Measurements from ENCODE around the gene SMCO4. TPM values are rescaled to one million over a fixed set of nuclear protein-coding genes. Genes with fewer than 3 reads are reported as not detected.

The SMCO4 gene
- total and polyA plus RNA-seq, 2 of the 8 experiments (the other 6 are each of a cell fraction or from before 2014, with no cell fraction given), result 33.2 to 53.9 TPM

DNA sequence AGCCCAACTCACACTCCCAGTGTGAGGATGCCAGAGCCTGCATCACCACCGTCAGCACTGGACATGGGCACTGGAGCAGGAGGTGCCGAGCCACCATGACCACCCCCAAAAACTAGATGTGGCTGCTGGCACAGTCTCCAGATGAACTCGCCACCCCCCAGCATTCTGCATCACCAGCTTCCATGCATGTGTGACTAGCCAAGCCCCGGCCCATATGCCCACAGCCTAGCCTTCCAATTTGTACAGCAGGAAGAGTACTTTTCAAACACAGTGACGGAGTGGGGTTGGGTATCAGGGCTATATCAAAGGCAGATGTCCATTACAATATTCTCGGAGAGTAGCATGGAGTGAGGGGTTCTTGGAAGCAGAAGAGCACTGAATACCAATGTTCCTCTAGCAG, 62.9 kb downstream of the SMCO4 start:
- 87% methylated on average over 5 of the region's 6 CpGs; no CpG with 5 or more reads in 1 of the 2 experiments for WGBS, 2 experiments (ENCODE audit: extremely low coverage in 1 of 2, insufficient coverage in 1 of 2, insufficient read length in 1 of 2, insufficient replicate concordance in 2 of 2, low coverage in 1 of 2, low lambda C conversion rate in 2 of 2, missing lambda C conversion rate in 1 of 2)
- DNase-seq (ENCODE audit: low read depth in 1 of 2, low spot score in 2 of 2) (no peak), FAIRE-seq (no peak)
- Histone ChIP-seq H4K5ac (ENCODE audit: insufficient read length, low read depth, low read length) (no peak overlapping the region), H3K4ac (replicated peaks; ENCODE audit: insufficient read length, low read depth, low read length) (no peak overlapping the region), H3K27ac (ENCODE audit: low read depth, low read length) (no peak overlapping the region), H2BK20ac (ENCODE audit: low read length) (no peak overlapping the region), H3K27me3 (replicated peaks in 1 of 4; ENCODE audit: control insufficient read depth in 3 of 4, extremely low read depth in 1 of 4, insufficient read depth in 3 of 4, low read length in 3 of 4) (no peaks in the 10 kb centered on the region), H2AFZ (ENCODE audit: low read length) (no peak overlapping the region), H2AK5ac (ENCODE audit: low read depth, low read length) (peak overlapping the region; percentile 98; the same call in 1 of the 2 replicates), H3K14ac (ENCODE audit: insufficient read length) (no peak overlapping the region), H3K4me3 (ENCODE audit: extremely low read depth in 1 of 4, insufficient read depth in 2 of 4, low read depth in 3 of 4, low read length in 4 of 4) (no peak overlapping the region), H3K79me2 (ENCODE audit: control insufficient read depth in 1 of 2, insufficient read depth in 2 of 2, low read length in 2 of 2) (no peaks in the 10 kb centered on the region), H3K79me1 (ENCODE audit: low read depth, low read length) (peaks cover under 1% of the 10 kb centered on the region; the same call in 1 of the 2 replicates), H4K8ac (ENCODE audit: extremely low read depth, insufficient read depth, low read length) (no peak overlapping the region), H2BK12ac (ENCODE audit: low read depth, low read length) (peak overlapping the region; percentile 50; the same call in 1 of the 2 replicates), H3K23me2 (ENCODE audit: low read depth, low read length) (no peaks in the 10 kb centered on the region), H3K9ac (replicated peaks in 1 of 4; ENCODE audit: extremely low read depth in 1 of 4, low read depth in 3 of 4, low read length in 3 of 4) (no peak overlapping the region), H3K9me3 (ENCODE audit: insufficient read depth in 2 of 2, low read depth in 1 of 2, low read length in 1 of 2) (peaks cover under 1 to 2% of the 10 kb centered on the region in 2 experiments; a peak in 1 of 4 replicates), H2BK15ac (ENCODE audit: low read length) (peak overlapping the region; percentile 93), H4K20me1 (replicated peaks in 1 of 2; ENCODE audit: control insufficient read depth in 1 of 2, insufficient read depth in 2 of 2, low read length in 2 of 2) (peaks cover 0 to 1% of the 10 kb centered on the region in 2 experiments), H3K4me1 (replicated peaks in 1 of 4; ENCODE audit: control insufficient read depth in 3 of 4, insufficient read depth in 4 of 4, low read length in 3 of 4) (peaks cover 10 to 23% (median 20%) of the 10 kb centered on the region in 4 experiments), H3K4me2 (ENCODE audit: insufficient read depth in 1 of 2, low read depth in 2 of 2, low read length in 2 of 2) (no peak overlapping the region), H3K56ac (replicated peaks; ENCODE audit: insufficient read length, low read depth, low read length) (no peak overlapping the region), H3K18ac (ENCODE audit: extremely low read depth, low read length) (no peak overlapping the region), H2BK5ac (ENCODE audit: low read depth, low read length) (no peak overlapping the region), H3K23ac (ENCODE audit: insufficient read length) (no peak overlapping the region), H3K36me3 (ENCODE audit: control insufficient read depth in 2 of 4, insufficient read depth in 4 of 4, low read length in 3 of 4) (no peaks in the 10 kb centered on the region; a peak in 1 of 8 replicates), H4K91ac (replicated peaks; ENCODE audit: insufficient read length, low read length) (no peak overlapping the region), H2BK120ac (replicated peaks; ENCODE audit: low read depth, low read length) (no peak overlapping the region)
- TF ChIP-seq SIN3A (conservative IDR thresholded peaks at IDR 0.05 in 1 of 2, IDR thresholded peaks at IDR 0.05 in 1 of 2; ENCODE audit: low read depth in 1 of 2, low read length in 2 of 2) (no peak), PHF8 (conservative IDR thresholded peaks at IDR 0.05; ENCODE audit: low read depth, low read length) (no peak), POLR2A (IDR thresholded peaks at IDR 0.05; ENCODE audit: control extremely low read depth in 1 of 2, low read depth in 2 of 2, low read length in 2 of 2) (no peak), CEBPB (IDR thresholded peaks at IDR 0.05; ENCODE audit: low read depth, low read length) (no peak), SP2 (IDR thresholded peaks at IDR 0.05; ENCODE audit: low read length) (no peak), NRF1 (IDR thresholded peaks at IDR 0.05; ENCODE audit: low read depth, low read length) (no peak), SRF (IDR thresholded peaks at IDR 0.05; ENCODE audit: low read depth, low read length) (no peak), NANOG (IDR thresholded peaks at IDR 0.05; ENCODE audit: insufficient read depth, low read depth, low read length, poor library complexity, severe bottlenecking) (no peak), EZH2 (IDR thresholded peaks at IDR 0.05; ENCODE audit: low read depth, low read length, severe bottlenecking) (no peak)
- TF ChIP-seq, protein P1, sequence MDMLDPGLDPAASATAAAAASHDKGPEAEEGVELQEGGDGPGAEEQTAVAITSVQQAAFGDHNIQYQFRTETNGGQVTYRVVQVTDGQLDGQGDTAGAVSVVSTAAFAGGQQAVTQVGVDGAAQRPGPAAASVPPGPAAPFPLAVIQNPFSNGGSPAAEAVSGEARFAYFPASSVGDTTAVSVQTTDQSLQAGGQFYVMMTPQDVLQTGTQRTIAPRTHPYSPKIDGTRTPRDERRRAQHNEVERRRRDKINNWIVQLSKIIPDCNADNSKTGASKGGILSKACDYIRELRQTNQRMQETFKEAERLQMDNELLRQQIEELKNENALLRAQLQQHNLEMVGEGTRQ (IDR thresholded peaks at IDR 0.05; ENCODE audit: low read length), result no peak
- TF ChIP-seq, protein P2, sequence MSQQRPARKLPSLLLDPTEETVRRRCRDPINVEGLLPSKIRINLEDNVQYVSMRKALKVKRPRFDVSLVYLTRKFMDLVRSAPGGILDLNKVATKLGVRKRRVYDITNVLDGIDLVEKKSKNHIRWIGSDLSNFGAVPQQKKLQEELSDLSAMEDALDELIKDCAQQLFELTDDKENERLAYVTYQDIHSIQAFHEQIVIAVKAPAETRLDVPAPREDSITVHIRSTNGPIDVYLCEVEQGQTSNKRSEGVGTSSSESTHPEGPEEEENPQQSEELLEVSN (IDR thresholded peaks at IDR 0.05), result no peak
- POLR2A ChIA-PET (ENCODE audit: partially characterized antibody), result interaction anchor here (1.3 to 4.0 kb wide), 3 partner anchors 10 to 51 kb away, joined by 3 to 32 read pairs (median 4); no protein-coding TSS in a partner anchor
- CTCF ChIA-PET (ENCODE audit: partially characterized antibody), result interaction anchor here (1.1 kb wide), 1 partner anchor 244 kb away, joined by 3 read pairs; no protein-coding TSS in a partner anchor
